EH (cell line): Measurements from ENCODE around the gene KLF17.

Experiments
- DNase-seq: peaks from one replicate; pipeline ENCODE4 v3.0.0-alpha.2; 2015; ENCODE audit warnings: low read depth

The KLF17 gene

GRCh38 chr1:44152692-44153091 is 34.1 kb downstream of the KLF17 start:
- no peak for DNase-seq

GRCh38 chr1:44154049-44154448 is 35.4 kb downstream of the KLF17 start:
- DNase-seq, result peak; percentile 29

GRCh38 chr1:44157903-44158302 is 39.3 kb downstream of the KLF17 start:
- no peak for DNase-seq

DNA sequence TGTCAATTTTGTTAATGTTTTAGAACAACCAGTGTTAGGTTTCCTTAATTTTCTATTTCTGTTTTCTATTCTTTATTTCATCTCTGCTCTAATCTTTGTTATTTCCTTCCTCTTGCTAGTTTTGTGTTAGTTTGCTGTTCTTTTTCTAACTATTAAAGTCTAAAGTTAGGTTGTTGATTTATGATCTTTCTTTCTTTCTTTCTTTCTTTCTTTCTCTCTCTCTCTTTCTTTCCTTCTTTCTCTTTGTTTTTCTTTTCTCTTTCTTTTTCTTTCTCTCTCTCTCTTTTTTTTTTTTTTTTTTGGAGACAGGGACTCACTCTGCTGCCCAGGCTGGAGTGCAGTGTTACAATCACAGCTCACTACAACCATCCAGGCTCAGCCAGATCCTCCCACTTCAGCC is 40.2 kb downstream of the KLF17 start:
- no peak for DNase-seq

DNA sequence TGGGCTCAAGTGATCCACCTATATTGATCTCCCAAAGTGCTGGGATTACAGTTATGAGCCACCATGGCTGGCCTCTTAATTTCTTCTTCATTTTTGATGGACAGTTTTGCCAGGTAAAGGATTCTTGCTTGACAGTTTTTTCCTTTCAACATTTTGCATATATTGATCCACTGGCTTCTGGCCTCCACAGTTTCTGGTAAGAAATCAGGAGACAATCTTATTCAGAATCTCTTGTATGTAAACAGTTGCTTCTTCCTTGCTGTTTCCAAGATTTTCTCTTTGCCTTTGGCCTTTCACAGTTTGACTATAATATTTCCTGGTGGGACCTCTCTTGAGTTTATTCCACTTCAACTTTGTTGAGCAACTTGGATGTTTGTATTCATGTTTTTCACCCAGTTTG is 42.9 kb downstream of the KLF17 start:
- no peak for DNase-seq

GRCh38 chr1:44168520-44169098 is 50.0 kb downstream of the KLF17 start:
- no peak for DNase-seq

DNA sequence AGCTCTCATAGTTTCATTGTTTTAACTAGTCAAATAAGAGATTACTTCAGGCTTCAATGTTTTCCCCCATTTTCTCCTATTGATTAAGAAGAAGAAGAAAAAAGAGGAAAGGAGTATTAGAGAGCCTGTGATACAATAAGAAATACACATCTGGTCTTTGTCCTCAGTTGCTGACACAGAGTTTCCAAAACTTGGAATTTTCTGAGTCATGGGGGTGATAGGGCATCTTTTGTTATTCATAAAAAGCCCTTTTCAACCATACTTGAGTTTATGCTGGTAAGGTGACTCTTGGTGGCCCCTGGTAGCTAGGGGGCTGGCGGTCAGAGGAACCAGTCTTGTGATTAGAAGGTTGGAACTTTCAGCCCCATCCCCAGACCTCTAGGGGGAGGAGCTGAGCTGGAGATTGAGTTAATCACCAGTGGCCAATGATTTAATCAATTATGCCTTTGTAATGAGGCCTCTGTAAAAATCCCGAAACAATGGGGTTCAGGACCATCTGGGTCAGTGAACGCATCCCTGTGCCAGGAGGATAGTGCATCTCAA is 51.7 kb downstream of the KLF17 start:
- peak; percentile 18 for DNase-seq

DNA sequence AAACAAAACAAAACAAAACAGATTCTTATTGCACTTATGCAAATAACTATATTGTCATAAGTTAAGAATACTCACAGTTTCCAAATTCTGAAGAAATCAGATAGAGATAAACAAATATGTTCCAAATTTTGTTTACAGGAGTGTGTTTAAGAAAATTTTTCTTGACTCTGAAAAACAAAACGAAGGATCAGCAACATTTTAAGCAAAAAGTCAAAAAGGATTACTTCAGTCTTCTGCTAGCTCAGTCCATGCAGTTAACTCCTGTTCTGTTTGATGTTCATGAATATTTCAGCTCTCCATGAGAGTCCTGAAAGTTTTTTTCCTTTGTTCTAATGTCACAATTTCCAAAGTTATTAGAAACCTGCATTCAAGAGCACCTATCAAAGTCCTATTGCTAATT is 56.0 kb downstream of the KLF17 start:
- DNase-seq, result no peak
